Measurements from ENCODE around the gene TOP3A.

TOP3A gene

GRCh38 chr17:18327093-18327492 lies 12.3 kb upstream of the TOP3A start:
- no peak overlapping the region for H3K27ac ChIP-seq
- no peaks in the 10 kb centered on the region for H3K4me1 ChIP-seq (ENCODE audit: control insufficient read depth in 1 of 2, insufficient read depth in 1 of 2, low read depth in 1 of 2, low read length in 1 of 2)
- TF ChIP-seq, protein P1, sequence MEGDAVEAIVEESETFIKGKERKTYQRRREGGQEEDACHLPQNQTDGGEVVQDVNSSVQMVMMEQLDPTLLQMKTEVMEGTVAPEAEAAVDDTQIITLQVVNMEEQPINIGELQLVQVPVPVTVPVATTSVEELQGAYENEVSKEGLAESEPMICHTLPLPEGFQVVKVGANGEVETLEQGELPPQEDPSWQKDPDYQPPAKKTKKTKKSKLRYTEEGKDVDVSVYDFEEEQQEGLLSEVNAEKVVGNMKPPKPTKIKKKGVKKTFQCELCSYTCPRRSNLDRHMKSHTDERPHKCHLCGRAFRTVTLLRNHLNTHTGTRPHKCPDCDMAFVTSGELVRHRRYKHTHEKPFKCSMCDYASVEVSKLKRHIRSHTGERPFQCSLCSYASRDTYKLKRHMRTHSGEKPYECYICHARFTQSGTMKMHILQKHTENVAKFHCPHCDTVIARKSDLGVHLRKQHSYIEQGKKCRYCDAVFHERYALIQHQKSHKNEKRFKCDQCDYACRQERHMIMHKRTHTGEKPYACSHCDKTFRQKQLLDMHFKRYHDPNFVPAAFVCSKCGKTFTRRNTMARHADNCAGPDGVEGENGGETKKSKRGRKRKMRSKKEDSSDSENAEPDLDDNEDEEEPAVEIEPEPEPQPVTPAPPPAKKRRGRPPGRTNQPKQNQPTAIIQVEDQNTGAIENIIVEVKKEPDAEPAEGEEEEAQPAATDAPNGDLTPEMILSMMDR (IDR thresholded peaks at IDR 0.05), result no peak
- H3K27me3 ChIP-seq, result no peaks in the 10 kb centered on the region
- no peaks in the 10 kb centered on the region for H3K9me3 ChIP-seq
- no peak overlapping the region for H3K4me3 ChIP-seq (ENCODE audit: low read depth in 1 of 2, low read length in 1 of 2)
- H3K36me3 ChIP-seq, result peaks cover 100% of the 10 kb centered on the region

- Histone ChIP-seq H3K9me3 (no peaks in the 10 kb centered on the region), H3K27me3 (no peaks in the 10 kb centered on the region), H3K4me1 (ENCODE audit: control insufficient read depth in 1 of 2, insufficient read depth in 1 of 2, low read depth in 1 of 2, low read length in 1 of 2) (no peaks in the 10 kb centered on the region), H3K4me3 (ENCODE audit: low read depth in 1 of 2, low read length in 1 of 2) (no peak overlapping the region), H3K27ac (no peak overlapping the region), H3K36me3 (peaks cover 100% of the 10 kb centered on the region)
- TF ChIP-seq, protein P1 (IDR thresholded peaks at IDR 0.05), result no peak
Measured at GRCh38 chr17:18326572-18326971, 11.8 kb upstream of the TOP3A start.

DNA sequence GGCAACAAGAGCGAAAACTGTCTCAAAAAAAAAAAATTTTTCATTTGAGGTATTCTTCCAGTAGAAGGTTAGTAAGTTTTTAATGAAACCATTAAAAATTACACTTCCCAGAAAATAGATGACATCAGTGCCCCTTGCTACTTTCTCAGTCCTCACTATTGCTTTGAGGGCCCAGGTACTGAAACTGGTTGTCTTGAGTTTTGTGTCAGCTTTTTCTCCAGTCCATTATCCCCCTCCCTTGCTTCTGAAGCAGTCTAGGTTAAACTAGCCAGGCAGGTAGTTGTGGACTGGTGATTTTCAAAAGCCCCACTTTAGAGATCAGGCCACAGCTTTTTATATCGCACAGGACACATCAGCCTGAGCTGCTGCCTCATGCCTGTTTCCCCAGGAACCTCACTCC lies 11.2 kb upstream of the TOP3A start:
- Histone ChIP-seq H3K27ac (no peak overlapping the region), H3K9me3 (no peaks in the 10 kb centered on the region), H3K36me3 (peaks cover 100% of the 10 kb centered on the region), H3K27me3 (no peaks in the 10 kb centered on the region), H3K4me3 (ENCODE audit: low read depth in 1 of 2, low read length in 1 of 2) (no peak overlapping the region), H3K4me1 (ENCODE audit: control insufficient read depth in 1 of 2, insufficient read depth in 1 of 2, low read depth in 1 of 2, low read length in 1 of 2) (peaks cover 1 to 3% of the 10 kb centered on the region in 2 experiments)
- TF ChIP-seq, protein P1 (IDR thresholded peaks at IDR 0.05), result no peak

- Histone ChIP-seq H3K4me1 (ENCODE audit: control insufficient read depth in 1 of 2, insufficient read depth in 1 of 2, low read depth in 1 of 2, low read length in 1 of 2) (peaks cover 9 to 13% of the 10 kb centered on the region in 2 experiments), H3K9me3 (no peaks in the 10 kb centered on the region), H3K27ac (no peak overlapping the region), H3K27me3 (no peaks in the 10 kb centered on the region), H3K4me3 (ENCODE audit: low read depth in 1 of 2, low read length in 1 of 2) (no peak overlapping the region), H3K36me3 (peaks cover 96% of the 10 kb centered on the region)
- TF ChIP-seq, protein P1 (IDR thresholded peaks at IDR 0.05), result no peak
Measured at GRCh38 chr17:18324140-18325050, 9.6 kb upstream of the TOP3A start.

GRCh38 chr17:18323507-18324139 lies 8.8 kb upstream of the TOP3A start:
- Histone ChIP-seq H3K27ac (no peak overlapping the region), H3K27me3 (no peaks in the 10 kb centered on the region), H3K4me3 (ENCODE audit: low read depth in 1 of 2, low read length in 1 of 2) (no peak overlapping the region), H3K36me3 (peaks cover 96% of the 10 kb centered on the region), H3K4me1 (ENCODE audit: control insufficient read depth in 1 of 2, insufficient read depth in 1 of 2, low read depth in 1 of 2, low read length in 1 of 2) (peaks cover 17 to 19% of the 10 kb centered on the region in 2 experiments), H3K9me3 (no peaks in the 10 kb centered on the region)
- TF ChIP-seq, protein P1 (IDR thresholded peaks at IDR 0.05), result no peak
